NCI-H2107 treated with DMSO at 0.1 percent for 48 hours (cell line): ENCODE results near the gene RSF1.

Source experiments
- DNase-seq: peaks from one replicate; lab custom pipeline; 2025; ENCODE audit not compliant: unreplicated experiment; lab: John Stamatoyannopoulos, UW

RSF1 gene

GRCh38 chr11:77814848-77815247, 5.7 kb downstream of the RSF1 start:
- DNase-seq: no peak

- no peak for DNase-seq
Measured at GRCh38 chr11:77813256-77813655, 7.3 kb downstream of the RSF1 start.

GRCh38 chr11:77806993-77807392, 13.5 kb downstream of the RSF1 start:
- no peak for DNase-seq

GRCh38 chr11:77806415-77806814, 14.1 kb downstream of the RSF1 start:
- DNase-seq: no peak

GRCh38 chr11:77801477-77801876, 19.0 kb downstream of the RSF1 start:
- no peak for DNase-seq

- no peak for DNase-seq
Measured at GRCh38 chr11:77800449-77800848, 20.1 kb downstream of the RSF1 start.

- no peak for DNase-seq
Measured at GRCh38 chr11:77799338-77799737, 21.2 kb downstream of the RSF1 start.

- DNase-seq: no peak
Measured at GRCh38 chr11:77793972-77794371, 26.6 kb downstream of the RSF1 start.

- DNase-seq: no peak
Measured at GRCh38 chr11:77791301-77791700, 29.2 kb downstream of the RSF1 start.

GRCh38 chr11:77789731-77790476, 30.6 kb downstream of the RSF1 start:
- DNase-seq: no peak

GRCh38 chr11:77789061-77789730, 31.3 kb downstream of the RSF1 start:
- DNase-seq: no peak

GRCh38 chr11:77784572-77784971, 36.0 kb downstream of the RSF1 start:
- no peak for DNase-seq

- DNase-seq: no peak
Measured at GRCh38 chr11:77783025-77783424, 37.5 kb downstream of the RSF1 start.

- no peak for DNase-seq
Measured at GRCh38 chr11:77779935-77780334, 40.6 kb downstream of the RSF1 start.

GRCh38 chr11:77778549-77778948, 42.0 kb downstream of the RSF1 start:
- DNase-seq: no peak

- DNase-seq: no peak
Measured at GRCh38 chr11:77778118-77778517, 42.4 kb downstream of the RSF1 start.

GRCh38 chr11:77776455-77776854, 44.1 kb downstream of the RSF1 start:
- peak; percentile 13 for DNase-seq

GRCh38 chr11:77775936-77776335, 44.6 kb downstream of the RSF1 start:
- DNase-seq: no peak

- DNase-seq: no peak
Measured at GRCh38 chr11:77771135-77771534, 49.4 kb downstream of the RSF1 start.

GRCh38 chr11:77770629-77771028, 49.9 kb downstream of the RSF1 start:
- no peak for DNase-seq

GRCh38 chr11:77762426-77762825, 58.1 kb downstream of the RSF1 start:
- no peak for DNase-seq

- DNase-seq: no peak
Measured at GRCh38 chr11:77761491-77761890, 59.0 kb downstream of the RSF1 start.

GRCh38 chr11:77758331-77758730, 62.2 kb downstream of the RSF1 start:
- DNase-seq: no peak
